CD4-positive, alpha-beta T cell treated with Interleukin-2 at 100 ng/mL for 4 hours (primary cell): ENCODE results near the gene PIGZ.

Experiments
- DNase-seq: peaks from one replicate; pipeline ENCODE4 v3.0.0-alpha.2; 2020; ENCODE audit warnings: low spot score

The PIGZ gene

GRCh38 chr3:196981657-196982056 lies 13.0 kb upstream of the PIGZ start:
- no peak for DNase-seq

- no peak for DNase-seq
Observed at GRCh38 chr3:196979545-196979944, 10.9 kb upstream of the PIGZ start.

GRCh38 chr3:196976941-196977340 lies 8.3 kb upstream of the PIGZ start:
- no peak for DNase-seq

DNA sequence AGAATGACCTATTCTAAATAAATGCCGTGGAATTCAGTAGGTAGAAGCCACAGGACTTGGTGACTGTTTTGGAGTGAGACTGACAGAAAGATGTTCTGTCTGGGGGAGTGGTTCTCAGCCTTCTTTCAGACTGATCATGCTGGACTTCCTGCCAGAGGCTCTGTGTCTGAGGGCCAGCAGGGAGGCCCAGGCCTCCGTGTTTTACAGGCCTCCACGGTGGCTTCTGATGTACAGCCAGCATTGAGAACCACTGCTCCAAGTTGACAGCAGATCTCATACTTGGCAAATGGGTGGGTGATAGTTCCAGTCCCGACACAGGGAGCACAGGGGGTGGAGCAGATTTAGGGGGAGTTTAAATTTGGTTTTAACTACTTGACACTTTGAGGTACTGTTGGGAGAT lies 6.7 kb upstream of the PIGZ start:
- no peak for DNase-seq

DNA sequence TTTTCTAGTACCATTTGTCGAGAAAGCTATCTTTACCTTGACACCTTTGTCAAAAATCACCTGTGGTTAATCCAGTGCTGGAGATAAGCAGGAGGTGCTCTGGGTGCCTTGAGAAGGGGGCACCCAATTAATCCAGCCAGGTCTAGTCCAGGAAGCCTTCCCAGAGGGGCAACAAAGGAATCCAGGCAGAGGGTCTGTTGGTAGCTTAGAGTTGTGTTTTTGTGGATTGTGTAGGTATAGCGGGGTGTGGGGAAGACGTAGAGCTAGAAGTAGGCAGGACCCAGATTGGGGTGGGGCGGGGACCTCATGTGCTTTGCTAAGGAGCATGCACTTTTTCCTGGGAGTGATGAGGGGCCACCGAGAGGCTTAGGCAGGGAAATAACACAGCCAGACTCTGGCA lies 6.0 kb upstream of the PIGZ start:
- DNase-seq = no peak

DNA sequence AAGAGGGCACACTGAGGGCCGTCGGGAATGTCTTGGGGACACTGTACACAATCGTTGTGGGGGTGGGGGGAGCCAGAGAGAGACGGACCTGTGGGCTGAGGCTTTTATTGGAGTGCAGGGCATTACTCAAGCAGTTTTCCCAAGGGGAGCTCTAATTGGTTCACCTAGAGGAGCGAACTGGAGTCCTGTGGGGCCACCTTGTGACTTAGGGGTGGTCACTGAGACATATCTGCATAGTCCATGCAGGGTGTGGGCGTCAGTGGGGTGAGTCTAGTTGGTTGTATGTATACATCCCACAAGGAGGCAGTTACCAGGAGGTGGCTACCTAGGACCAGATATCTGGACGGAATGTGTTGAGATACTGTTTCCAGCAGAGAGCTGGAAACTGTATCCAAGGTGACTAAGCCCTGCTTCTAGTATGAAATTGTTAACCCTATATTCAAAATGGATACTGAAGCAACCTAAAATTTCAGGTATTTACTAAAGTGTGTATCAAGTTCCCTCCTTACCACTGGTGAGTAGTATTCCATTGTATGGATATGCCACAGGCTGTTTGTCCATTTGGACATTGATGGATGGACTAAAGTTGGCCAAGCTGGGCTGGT lies 2.6 kb upstream of the PIGZ start:
- DNase-seq = no peak

- DNase-seq = no peak
Observed at GRCh38 chr3:196970547-196971093, 2.0 kb upstream of the PIGZ start.

DNA sequence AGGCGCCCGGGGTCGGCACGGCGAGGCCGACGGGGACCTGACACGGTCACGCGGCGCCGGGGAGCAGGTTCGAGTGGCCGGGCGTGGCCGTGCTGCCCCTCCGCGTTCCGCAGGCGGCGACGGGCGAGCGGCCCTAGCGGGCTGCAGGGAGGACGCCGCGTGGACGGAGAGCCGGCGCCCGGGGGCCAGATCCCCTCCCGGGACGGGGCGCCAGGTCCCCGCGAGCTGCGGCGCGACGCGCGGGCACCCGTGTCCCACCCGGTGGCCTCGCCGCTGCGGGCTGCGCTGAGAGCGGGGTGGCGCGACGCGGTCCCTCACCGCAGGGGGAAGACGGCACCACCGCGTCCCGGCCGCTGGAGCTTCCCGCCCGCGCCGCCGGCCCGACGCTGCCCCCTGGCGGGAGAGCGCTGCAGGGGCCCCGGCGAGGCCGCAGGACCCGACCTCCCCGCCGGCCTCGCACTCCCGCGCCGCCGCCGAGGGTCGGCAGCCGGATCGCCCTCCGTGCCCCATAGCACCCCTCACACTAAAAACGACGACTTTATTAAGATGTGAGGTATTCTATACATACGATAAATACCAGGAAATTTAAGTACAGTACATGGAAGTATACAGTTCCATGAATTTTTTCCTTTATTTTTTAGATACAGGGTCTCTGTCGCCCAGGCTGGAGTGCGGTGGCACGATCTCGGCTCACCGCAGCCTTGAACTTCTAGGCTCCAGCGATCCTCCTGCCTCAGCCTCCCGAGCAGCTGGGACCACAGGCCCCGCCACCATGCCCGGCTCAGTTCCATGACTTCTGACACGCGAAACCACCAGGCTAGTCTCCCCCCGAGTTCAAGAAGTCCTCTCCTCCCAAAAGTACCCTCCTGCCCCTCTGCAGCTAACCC lies 1.3 kb upstream of the PIGZ start:
- peak; percentile 64 for DNase-seq

GRCh38 chr3:196969134-196969659 lies 564 bp upstream of the PIGZ start:
- DNase-seq = peak; percentile 16

GRCh38 chr3:196967412-196968232 lies 1.0 kb downstream of the PIGZ start:
- no peak for DNase-seq

- no peak for DNase-seq
Observed at GRCh38 chr3:196966526-196967401, 1.9 kb downstream of the PIGZ start.

DNA sequence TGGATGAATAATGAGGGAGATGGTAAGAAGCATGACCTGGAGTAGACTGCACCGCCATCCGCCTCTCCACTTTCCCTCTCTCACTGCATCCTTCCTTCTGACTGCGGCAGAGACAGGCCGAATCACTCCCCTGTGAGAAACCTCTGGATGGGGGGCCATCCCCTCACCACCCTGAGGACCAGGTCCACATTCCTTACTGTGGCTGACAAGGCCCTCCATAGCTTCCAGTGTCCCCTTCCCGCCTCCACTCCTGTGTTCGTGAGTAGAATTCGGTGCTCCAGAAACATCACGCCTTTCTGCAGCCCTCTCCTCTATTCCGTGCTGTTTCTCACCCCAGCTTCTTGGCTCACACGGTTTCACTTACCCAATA lies 2.8 kb downstream of the PIGZ start:
- DNase-seq = no peak

- DNase-seq = no peak
Observed at GRCh38 chr3:196965112-196965803, 3.4 kb downstream of the PIGZ start.

DNA sequence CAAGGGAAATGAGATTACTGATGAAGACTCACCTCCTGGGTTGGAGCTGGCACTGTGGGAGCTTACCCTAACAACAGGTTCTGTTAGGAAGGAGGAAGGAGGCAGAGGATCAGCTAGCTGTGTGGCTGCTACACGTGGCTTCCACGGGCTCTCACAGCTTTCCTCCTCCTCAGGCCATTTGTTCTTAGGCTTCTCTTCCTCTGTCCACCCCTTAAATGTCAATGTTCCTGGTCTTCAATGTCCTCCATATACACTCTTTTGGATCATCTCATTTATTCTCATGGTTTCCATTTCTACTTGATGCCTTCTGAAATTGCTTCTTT lies 5.0 kb downstream of the PIGZ start:
- DNase-seq = no peak

DNA sequence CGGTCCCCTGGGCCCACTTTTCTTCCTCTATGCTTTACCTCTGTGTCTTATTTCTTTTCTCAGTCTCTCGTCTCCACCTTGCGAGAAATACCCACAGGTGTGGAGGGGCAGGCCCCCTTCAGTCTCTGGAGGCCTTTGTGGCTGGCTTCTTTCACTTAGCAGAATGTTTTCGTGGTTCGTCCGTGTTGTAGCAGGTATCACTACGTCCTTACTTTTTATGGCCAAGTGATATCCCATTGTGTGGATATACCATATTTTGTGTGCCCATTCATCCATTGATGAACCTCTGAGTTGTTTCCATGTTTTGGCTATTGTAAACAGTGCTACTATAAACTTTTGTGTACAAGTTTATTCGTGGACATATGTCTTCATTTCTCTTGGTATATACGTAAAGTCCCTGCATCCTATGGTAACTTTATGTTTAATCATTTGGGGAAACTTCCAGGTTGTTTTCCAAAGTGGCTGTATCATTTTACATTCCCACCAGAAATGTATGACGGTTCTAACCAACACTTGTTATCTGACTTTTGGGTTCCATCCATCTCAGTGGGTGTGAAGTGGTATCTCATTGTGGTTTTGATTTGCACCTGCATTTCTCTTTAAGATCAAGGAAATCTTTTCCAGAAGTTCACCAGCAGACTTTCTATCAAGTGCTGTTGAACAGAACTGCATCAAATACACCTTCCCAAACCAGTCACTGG lies 5.6 kb downstream of the PIGZ start:
- DNase-seq = no peak

DNA sequence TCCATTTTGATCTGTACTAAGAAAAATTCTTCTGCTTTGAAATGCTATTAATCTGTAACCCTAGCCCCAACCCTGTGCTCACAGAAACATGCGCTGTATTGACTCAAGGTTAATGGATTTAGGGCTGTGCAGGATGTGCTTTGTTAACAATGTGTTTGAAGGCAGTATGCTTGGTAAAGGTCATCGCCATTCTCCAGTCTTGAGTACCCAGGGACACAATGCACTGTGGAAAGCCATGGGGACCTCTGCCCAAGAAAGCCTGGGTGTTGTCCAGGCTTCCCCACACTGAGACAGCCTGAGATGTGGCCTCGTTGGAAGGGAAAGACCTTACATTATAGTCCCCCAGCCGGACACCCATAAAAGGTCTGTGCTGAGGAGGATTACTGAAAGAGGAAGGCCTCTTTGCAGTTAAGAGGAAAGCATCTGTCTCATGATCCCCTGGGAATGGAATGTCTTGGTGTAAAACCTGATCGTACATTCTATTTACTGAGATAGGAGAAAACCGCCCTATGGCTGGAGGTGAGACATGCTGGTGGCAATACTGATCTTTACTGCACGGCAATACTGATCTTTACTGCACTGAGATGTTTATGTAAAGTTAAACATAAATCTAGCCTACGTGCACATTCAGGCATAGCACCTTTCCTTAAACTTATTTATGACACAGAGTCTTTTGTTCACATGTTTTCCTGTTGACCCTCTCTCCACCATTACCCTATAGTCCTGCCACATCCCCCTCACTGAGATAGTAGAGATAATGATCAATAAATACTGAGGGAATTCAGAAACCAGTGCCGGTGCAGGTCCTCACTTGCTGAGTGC lies 6.3 kb downstream of the PIGZ start:
- DNase-seq = no peak

DNA sequence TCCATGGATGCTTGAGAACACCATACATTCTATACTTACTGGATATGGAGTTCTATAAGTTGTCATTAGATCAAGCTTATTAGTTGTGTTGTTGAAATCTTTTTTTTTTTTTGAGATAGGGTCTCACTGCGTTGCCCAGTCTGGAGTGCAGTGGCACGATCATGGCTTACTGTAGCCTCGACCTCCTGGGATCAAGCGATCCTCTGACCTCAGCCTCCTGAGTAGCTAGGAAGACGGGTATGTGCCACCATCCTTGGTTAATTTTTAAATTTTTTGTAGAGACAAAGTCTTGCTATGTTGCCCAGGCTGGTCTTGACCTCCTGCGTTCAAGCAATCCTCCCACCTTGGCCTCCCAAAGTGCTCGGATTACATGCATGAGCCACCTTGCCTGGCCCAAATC lies 13.8 kb downstream of the PIGZ start:
- DNase-seq = no peak

DNA sequence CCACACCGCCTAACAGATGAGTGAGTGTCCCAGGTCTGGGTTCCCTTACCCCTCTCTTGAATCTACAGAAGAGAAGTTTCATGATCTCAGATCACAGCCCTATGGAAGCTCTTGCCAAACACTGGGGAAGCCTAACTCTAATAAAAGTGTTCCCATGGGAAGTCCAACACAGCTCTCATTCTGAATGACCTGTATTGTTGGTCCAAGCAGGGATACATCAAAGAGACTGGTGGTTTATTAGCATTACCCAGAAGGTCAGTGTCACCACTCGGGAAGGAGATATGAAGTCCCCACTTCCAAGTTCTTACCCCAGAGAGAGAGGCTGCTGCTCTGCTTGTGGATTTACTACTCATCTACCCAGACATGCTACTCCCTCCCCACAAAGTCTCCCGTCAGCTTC lies 17.3 kb downstream of the PIGZ start:
- no peak for DNase-seq

DNA sequence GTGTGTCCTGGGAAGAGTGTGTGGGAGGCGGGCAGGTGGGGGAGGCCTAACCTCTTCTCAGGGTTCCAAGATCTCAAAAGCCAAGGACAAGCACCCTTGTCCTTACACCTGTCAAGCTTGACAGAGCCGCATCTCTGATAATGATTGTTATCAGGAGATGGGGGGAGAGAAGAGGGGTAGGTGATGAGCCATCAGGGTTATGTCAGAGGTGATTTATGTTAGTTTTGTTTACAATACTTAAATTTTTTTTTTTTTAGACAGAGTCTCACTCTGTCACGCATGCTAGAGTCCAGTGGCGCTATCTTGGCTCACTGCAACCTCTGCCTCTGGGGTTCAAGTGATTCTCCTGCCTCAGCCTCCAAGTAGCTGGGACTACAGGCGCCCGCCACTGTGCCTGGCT lies 18.9 kb downstream of the PIGZ start:
- no peak for DNase-seq

- no peak for DNase-seq
Observed at GRCh38 chr3:196949285-196949619, 19.4 kb downstream of the PIGZ start.
